K562 (cell line): ENCODE results near the gene COPS9. TPM values are rescaled to one million over a fixed set of nuclear protein-coding genes. Genes with fewer than 3 reads are reported as not detected.

Experiments used
- ATAC-seq: fragments of 200-7000 bp; cut with Tn5 transposase; 3 replicates; pipeline ENCODE4 v1.9.1; 2020; ENCODE audit warnings: moderate library complexity
- BruUV-seq: library from RNA; stranded (reverse); fragments of 400-500 nt; replicated peaks from 2 replicates; lab custom pipeline; 2021; lab: Mats Ljungman, UMichigan
- CTCF ChIA-PET: fragments of 300-600 bp; formaldehyde crosslinking; extraction: SDS; loops from one replicate; lab custom pipeline; 2021; ENCODE audit warnings: low intra/inter-chr PET ratio; lab: Yijun Ruan, JAX
- POLR2A ChIA-PET: fragments of 300-600, 350-650 bp; sonication (Branson Sonifier 250); formaldehyde crosslinking; extraction: SDS; loops from one replicate; lab custom pipeline; 2021; ENCODE audit warnings: antibody characterized with exemption, inconsistent platforms; lab: Yijun Ruan, JAX
- DNase-seq, 4 experiments: peaks; one replicate each; pipeline versions ENCODE4 v3.0.0 to v3.0.0-alpha.2; 2011 to 2018; ENCODE audit warnings: low spot score in 3 of 4, mixed read lengths in 3 of 4; ENCODE audit errors: extremely low read depth in 1 of 4
- FAIRE-seq: peaks from 2 replicates; lab custom pipeline; 2011; peaks lifted over from hg19 to GRCh38; lab: Jason Lieb, UNC
- H2AFZ ChIP-seq: 2 replicates; pipeline ENCODE4 v1.6.0; 2011; ENCODE audit warnings: low read depth, low read length, control low read depth, inconsistent platforms
- H3K27ac ChIP-seq: fragments of 200-600 bp; 3 replicates; pipeline ENCODE4 v1.8.0; 2011; ENCODE audit warnings: low read depth, mild to moderate bottlenecking, control low read depth, inconsistent platforms, low read length, moderate library complexity, mixed read lengths; ENCODE audit errors: extremely low read depth
- H3K27me3 ChIP-seq, 2 experiments: fragments of 300-600 bp in 1 of 2; 2 replicates in 1 of 2; 3 replicates in 1 of 2; pipeline versions ENCODE4 v1.6.0 to v1.8.0; 2011; ENCODE audit warnings: inconsistent platforms in 2 of 2, low read length in 2 of 2, mild to moderate bottlenecking in 1 of 2, mixed read lengths in 1 of 2, moderate library complexity in 1 of 2; ENCODE audit not compliant: control insufficient read depth in 2 of 2, insufficient read depth in 2 of 2
- H3K36me3 ChIP-seq: fragments of 300-600 bp; 3 replicates; pipeline ENCODE4 v1.8.0; 2011; ENCODE audit warnings: mild to moderate bottlenecking, low read length, inconsistent platforms; ENCODE audit not compliant: control insufficient read depth, insufficient read depth
- H3K4me1 ChIP-seq, 2 experiments: fragments of 200-600 bp in 1 of 2; replicated peaks in 1 of 2; 2 replicates in 1 of 2; 3 replicates in 1 of 2; pipeline versions ENCODE4 v1.5.1 to v1.8.0; 2011; ENCODE audit warnings: inconsistent platforms in 2 of 2, low read length in 2 of 2, mild to moderate bottlenecking in 1 of 2, mixed read lengths in 1 of 2, moderate library complexity in 1 of 2; ENCODE audit not compliant: control insufficient read depth in 2 of 2, insufficient read depth in 2 of 2
- H3K4me2 ChIP-seq: 2 replicates; pipeline ENCODE4 v1.6.1; 2011; ENCODE audit warnings: low read length, control low read depth, inconsistent platforms, mixed read lengths; ENCODE audit not compliant: insufficient read depth
- H3K4me3 ChIP-seq: fragments of 200-600 bp; sonication (generic), shearing (Covaris generic); 2 replicates; pipeline ENCODE4 v1.5.1; 2016; ENCODE audit warnings: control low read depth, inconsistent platforms
- H3K79me2 ChIP-seq: fragments of 200-600 bp; 3 replicates; pipeline ENCODE4 v1.8.0; 2011; ENCODE audit warnings: low read length, inconsistent platforms; ENCODE audit not compliant: control insufficient read depth, insufficient read depth
- H3K9ac ChIP-seq, 2 experiments: 2 replicates each; pipeline versions ENCODE4 v1.6.0 to v1.6.1; 2011; ENCODE audit warnings: low read depth in 2 of 2, low read length in 2 of 2, control low read depth in 1 of 2, inconsistent platforms in 1 of 2, mild to moderate bottlenecking in 1 of 2, mixed read lengths in 1 of 2; ENCODE audit not compliant: insufficient read depth in 1 of 2
- H3K9me1 ChIP-seq: one replicate; pipeline ENCODE4 v1.6.0; 2011; ENCODE audit warnings: inconsistent platforms, mild to moderate bottlenecking, low read length, moderate library complexity; ENCODE audit not compliant: control insufficient read depth, insufficient read depth
- H3K9me3 ChIP-seq: replicated peaks from 2 replicates; pipeline ENCODE4 v1.5.1; 2011; ENCODE audit warnings: low read depth, low read length, inconsistent platforms; ENCODE audit not compliant: control insufficient read depth, insufficient read depth
- H4K20me1 ChIP-seq: replicated peaks from 2 replicates; pipeline ENCODE4 v1.6.1; 2011; ENCODE audit warnings: low read length, inconsistent platforms, mixed read lengths; ENCODE audit not compliant: control insufficient read depth, insufficient read depth
- ESRRA ChIP-seq: fragments of 450-650 bp; IDR thresholded peaks from 2 replicates; pipeline ENCODE4 v1.6.1; 2014; ENCODE audit warnings: low read depth, mild to moderate bottlenecking, moderate library complexity, borderline replicate concordance
- NELFE ChIP-seq: IDR thresholded peaks from 2 replicates; pipeline ENCODE4 v1.6.1; 2011; ENCODE audit warnings: mild to moderate bottlenecking; ENCODE audit not compliant: insufficient read depth, insufficient read length
- NFXL1 ChIP-seq: fragments of 450-650 bp; formaldehyde crosslinking; IDR thresholded peaks from 2 replicates; pipeline ENCODE4 v1.4.0; 2021; ENCODE audit warnings: mild to moderate bottlenecking
- POLR2H ChIP-seq: IDR thresholded peaks from 2 replicates; pipeline ENCODE4 v1.6.1; 2016; ENCODE audit warnings: missing genetic modification characterization, low read depth, mild to moderate bottlenecking, control low read depth, missing compliant biosample characterization, moderate library complexity
- SAFB ChIP-seq: fragments of 200-400 bp; formaldehyde crosslinking; IDR thresholded peaks from 2 replicates; pipeline ENCODE4 v1.6.1; 2017; ENCODE audit warnings: low read depth, low read length, borderline replicate concordance
- TAF15 ChIP-seq: fragments of 200-400 bp; formaldehyde crosslinking; IDR thresholded peaks from 2 replicates; pipeline ENCODE4 v1.6.1; 2017; ENCODE audit warnings: mild to moderate bottlenecking, low read depth, low read length, moderate library complexity
- ZNF224 ChIP-seq: sonication (generic); formaldehyde crosslinking; IDR thresholded peaks from 2 replicates; pipeline ENCODE4 v1.8.0; 2022; ENCODE audit warnings: mild to moderate bottlenecking, missing genetic modification reagents
- ZNF318 ChIP-seq, 2 experiments: fragments of 450-650 bp; IDR thresholded peaks; 2 replicates each; pipeline ENCODE4 v1.6.1; 2016; ENCODE audit warnings: mild to moderate bottlenecking in 2 of 2, borderline replicate concordance in 1 of 2, low read depth in 1 of 2, moderate library complexity in 1 of 2
- ZZZ3 ChIP-seq: fragments of 450-650 bp; IDR thresholded peaks from 2 replicates; pipeline ENCODE4 v1.6.1; 2016; ENCODE audit warnings: antibody characterized with exemption, mild to moderate bottlenecking, moderate library complexity
- WGBS: fragments of 100-300 bp; shearing (Covaris generic); methylation state at CpG from one replicate; pipeline ENCODE4 v1.1.6; 2016; ENCODE audit warnings: low coverage, mixed read lengths; ENCODE audit not compliant: insufficient coverage; ENCODE audit errors: missing lambda C conversion rate; 5-methylcytosine and 5-hydroxymethylcytosine counted together
- in situ Hi-C: fragments of 300-500 bp; cut with MboI; formaldehyde crosslinking; loops from 4 replicates; pipeline ENCODE4 v1.15.0; 2018; ENCODE audit warnings: inconsistent platforms, mixed read lengths
- intact Hi-C: fragments of 100-400 bp; cut with micrococcal nuclease; formaldehyde crosslinking; loops from 2 replicates; pipeline ENCODE4 v1.14.2; 2022
- polyA plus RNA-seq, 8 experiments: library from polyadenylated mRNA; depleted of rRNA in 4 of 8; stranded (reverse) in 5 of 8; unstranded in 3 of 8; fragments of >200 nt; fragmentation: Nextera tagmentation in 2 of 8; fragmentation: Illumina TruSeq in 1 of 8; extraction: Ambion mirVana in 2 of 8; extraction: Trizol in 1 of 8; gene quantifications; 2 replicates each; pipeline versions ENCODE4 v1.2.1 to v1.2.3, GENCODE V29; 2011 to 2014; ENCODE audit warnings: inconsistent platforms in 1 of 8, missing spikeins in 1 of 8
- total RNA-seq, 7 experiments: library from RNA; depleted of rRNA in 6 of 7; stranded (reverse); fragments of >200 nt in 6 of 7; fragmentation: Illumina TruSeq in 2 of 7; extraction: Trizol in 2 of 7; gene quantifications; 2 replicates each; pipeline versions ENCODE4 v1.2.1 to v1.2.3, GENCODE V29; 2011 to 2021; ENCODE audit warnings: low replicate concordance in 1 of 7

The COPS9 gene
- total and polyA plus RNA-seq, 9 of the 15 experiments (the other 6 are each of a cell fraction or from before 2014, with no cell fraction given) = 55.0 to 281 (median 99.9) TPM

GRCh38 chr2:240121675-240122074 is 14.4 kb downstream of the COPS9 start:
- FAIRE-seq (no peak), DNase-seq (no peak), ATAC-seq (no peak)
- in situ Hi-C loops = no loop called here
- intact Hi-C loops = no loop called here
- H3K4me1 ChIP-seq = no peaks in the 10 kb centered on the region
- no peaks in the 10 kb centered on the region for H3K9me3 ChIP-seq
- 7% methylated on average over 10 of the region's 11 CpGs for whole genome bisulfite sequencing
- no TSS peak for BruUV-seq
- no peaks in the 10 kb centered on the region for H3K36me3 ChIP-seq
- ChIA-PET CTCF (no interaction called here), POLR2A (no interaction called here)
- H3K27ac ChIP-seq = no peak overlapping the region
- H3K79me2 ChIP-seq = no peaks in the 10 kb centered on the region
- H2AFZ ChIP-seq = no peak overlapping the region
- H3K27me3 ChIP-seq = no peaks in the 10 kb centered on the region; a peak in 1 of 5 replicates
- H3K4me2 ChIP-seq = no peak overlapping the region
- H3K9ac ChIP-seq = no peak overlapping the region
- no peak overlapping the region for H3K4me3 ChIP-seq
- H3K9me1 ChIP-seq = no peaks in the 10 kb centered on the region
- H4K20me1 ChIP-seq = no peaks in the 10 kb centered on the region
- TF ChIP-seq TAF15 (no peak), ZNF224 (CRISPR knock-in tag) (no peak), NELFE (no peak), ZZZ3 (no peak)
- TF ChIP-seq, all 486 proteins: peak for 0

GRCh38 chr2:240121190-240121589 is 14.9 kb downstream of the COPS9 start:
- POLR2A ChIA-PET = no interaction called here
- H3K4me2 ChIP-seq = no peak overlapping the region
- H3K4me1 ChIP-seq = no peaks in the 10 kb centered on the region
- in situ Hi-C loops = no loop called here
- H3K9me1 ChIP-seq = no peaks in the 10 kb centered on the region
- intact Hi-C loops = no loop called here
- no peaks in the 10 kb centered on the region; a peak in 1 of 5 replicates for H3K27me3 ChIP-seq
- no peaks in the 10 kb centered on the region for H4K20me1 ChIP-seq
- DNase-seq = no peak
- H3K36me3 ChIP-seq = no peaks in the 10 kb centered on the region
- no peak for FAIRE-seq
- CTCF ChIA-PET = no interaction called here
- WGBS = 0% methylated on average over 4 of the region's 4 CpGs
- no peak overlapping the region for H3K9ac ChIP-seq
- no TSS peak for BruUV-seq
- no peak overlapping the region for H3K4me3 ChIP-seq
- H3K27ac ChIP-seq = no peak overlapping the region
- no peak overlapping the region for H2AFZ ChIP-seq
- no peaks in the 10 kb centered on the region for H3K9me3 ChIP-seq
- no peak for ATAC-seq
- H3K79me2 ChIP-seq = no peaks in the 10 kb centered on the region
- TF ChIP-seq SAFB (no peak), ZNF318 (IDR thresholded peaks at IDR 0.05; ENCODE audit: borderline replicate concordance in 1 of 2, low read depth in 1 of 2) (no peak), ESRRA (no peak), NFXL1 (CRISPR knock-in tag) (no peak), POLR2H (tag) (no peak)
